Type B pancreatic cell (in vitro differentiated cells): Measurements from ENCODE around the gene SND1. TPM values are rescaled to one million over a fixed set of nuclear protein-coding genes. Genes with fewer than 3 reads are reported as not detected.

Experiments used
- DNase-seq: peaks from one replicate; pipeline ENCODE4 v3.0.0; 2021; ENCODE audit warnings: mixed read lengths; ENCODE audit not compliant: unreplicated experiment; ENCODE audit errors: extremely low spot score
- H3K27ac Mint-ChIP-seq: 2 replicates; pipeline ENCODE4 v1.8.0; 2021; ENCODE audit warnings: mild to moderate bottlenecking, mixed read lengths
- H3K27me3 Mint-ChIP-seq: 2 replicates; pipeline ENCODE4 v1.8.0; 2021; ENCODE audit warnings: mixed read lengths
- H3K36me3 Mint-ChIP-seq: 2 replicates; pipeline ENCODE4 v1.8.0; 2021; ENCODE audit warnings: mixed read lengths
- H3K4me1 Mint-ChIP-seq: one replicate; pipeline ENCODE4 v1.8.0; 2021; ENCODE audit warnings: mixed read lengths; ENCODE audit not compliant: unreplicated experiment
- H3K4me3 Mint-ChIP-seq: 2 replicates; pipeline ENCODE4 v1.8.0; 2021; ENCODE audit warnings: mild to moderate bottlenecking, mixed read lengths
- H3K9me3 Mint-ChIP-seq: 2 replicates; pipeline ENCODE4 v1.8.0; 2021; ENCODE audit warnings: mixed read lengths
- CTCF ChIP-seq: fragments of 200-600 bp; sonication (generic); conservative IDR thresholded peaks from 2 replicates; pipeline ENCODE4 v1.5.0; 2021; ENCODE audit warnings: antibody characterized with exemption, mild to moderate bottlenecking
- total RNA-seq: library from RNA; stranded (reverse); gene quantifications from 2 replicates; pipeline ENCODE4 v1.2.1, GENCODE V29; 2021; ENCODE audit warnings: low replicate concordance

The SND1 gene
- total RNA-seq, 1 donor from 2014 or later, result 199 TPM

DNA sequence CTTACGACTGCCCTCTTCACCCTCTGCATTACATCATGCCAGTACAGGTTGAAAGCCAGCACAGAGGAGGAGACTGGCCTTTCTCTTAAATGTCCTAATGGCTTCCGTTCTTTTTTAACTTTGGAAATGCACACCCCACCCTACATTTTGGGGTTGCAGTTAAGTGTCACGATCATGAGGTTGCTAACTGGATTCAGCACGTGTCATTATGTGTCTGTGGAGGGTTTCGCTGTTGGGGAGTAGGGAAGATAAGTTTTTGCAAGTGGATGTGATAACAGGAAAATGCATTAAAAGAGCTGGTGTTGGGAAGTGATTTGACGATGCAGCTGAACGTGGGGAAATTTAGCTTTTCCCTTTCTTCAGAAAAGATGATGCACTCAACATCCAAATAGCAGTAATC lies 243.4 kb downstream of the SND1 start:
- DNase-seq, result no peak
- Mint-ChIP-seq H3K27ac (no peak overlapping the region), H3K9me3 (no peaks in the 10 kb centered on the region), H3K27me3 (no peaks in the 10 kb centered on the region), H3K36me3 (peaks cover 22% of the 10 kb centered on the region), H3K4me3 (no peak overlapping the region), H3K4me1 (peaks cover 28% of the 10 kb centered on the region)
- TF ChIP-seq CTCF, result no peak

DNA sequence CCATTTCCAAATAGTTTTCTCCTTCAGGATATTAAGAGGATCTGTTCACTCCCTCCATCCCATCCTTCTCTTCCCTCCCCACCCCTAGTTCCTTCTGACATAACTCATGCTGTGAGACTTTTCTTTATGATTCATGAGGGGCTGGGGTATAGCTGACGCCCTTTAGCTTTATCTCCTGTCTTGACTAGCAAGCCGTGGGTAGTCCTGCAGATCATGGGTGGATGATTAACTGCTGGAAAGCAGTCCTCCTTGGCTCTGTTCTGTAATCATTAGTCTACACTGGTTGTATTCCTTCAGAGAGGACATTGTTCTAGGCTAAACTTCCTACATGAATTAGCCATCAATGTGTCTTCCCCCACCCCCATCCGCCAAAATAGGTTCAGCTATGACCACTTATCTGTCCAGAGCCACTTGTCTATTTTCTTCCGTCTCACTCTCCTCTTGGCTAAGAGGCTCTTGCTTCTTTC lies 243.9 kb downstream of the SND1 start:
- DNase-seq, result no peak
- no peak for TF ChIP-seq CTCF
- Mint-ChIP-seq H3K4me3 (no peak overlapping the region), H3K27me3 (no peaks in the 10 kb centered on the region), H3K4me1 (peaks cover 29% of the 10 kb centered on the region), H3K27ac (no peak overlapping the region), H3K36me3 (peaks cover 22% of the 10 kb centered on the region), H3K9me3 (no peaks in the 10 kb centered on the region)

DNA sequence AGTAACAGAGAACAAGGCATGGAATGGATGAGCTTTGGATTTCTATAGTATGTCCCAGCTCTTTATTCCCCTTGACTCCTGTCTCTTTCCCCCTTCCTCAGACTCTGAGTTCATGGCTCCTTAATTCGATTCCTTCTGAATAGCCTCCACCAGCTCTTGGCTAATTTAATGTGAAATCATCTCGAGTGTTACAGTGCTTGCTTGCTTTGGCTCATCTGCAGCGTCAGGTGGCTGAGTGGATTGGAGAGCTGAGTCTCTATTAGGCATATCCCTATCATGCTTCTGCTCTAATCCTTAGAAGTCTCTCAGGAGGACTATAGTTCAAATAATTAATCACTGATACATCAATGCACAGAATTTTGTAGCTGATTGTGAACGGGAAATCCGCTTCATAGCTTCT lies 244.7 kb downstream of the SND1 start:
- Mint-ChIP-seq H3K4me1 (peaks cover 27% of the 10 kb centered on the region), H3K4me3 (no peak overlapping the region), H3K27me3 (no peaks in the 10 kb centered on the region), H3K36me3 (peaks cover 17% of the 10 kb centered on the region), H3K9me3 (no peaks in the 10 kb centered on the region), H3K27ac (no peak overlapping the region)
- TF ChIP-seq CTCF, result no peak
- no peak for DNase-seq

DNA sequence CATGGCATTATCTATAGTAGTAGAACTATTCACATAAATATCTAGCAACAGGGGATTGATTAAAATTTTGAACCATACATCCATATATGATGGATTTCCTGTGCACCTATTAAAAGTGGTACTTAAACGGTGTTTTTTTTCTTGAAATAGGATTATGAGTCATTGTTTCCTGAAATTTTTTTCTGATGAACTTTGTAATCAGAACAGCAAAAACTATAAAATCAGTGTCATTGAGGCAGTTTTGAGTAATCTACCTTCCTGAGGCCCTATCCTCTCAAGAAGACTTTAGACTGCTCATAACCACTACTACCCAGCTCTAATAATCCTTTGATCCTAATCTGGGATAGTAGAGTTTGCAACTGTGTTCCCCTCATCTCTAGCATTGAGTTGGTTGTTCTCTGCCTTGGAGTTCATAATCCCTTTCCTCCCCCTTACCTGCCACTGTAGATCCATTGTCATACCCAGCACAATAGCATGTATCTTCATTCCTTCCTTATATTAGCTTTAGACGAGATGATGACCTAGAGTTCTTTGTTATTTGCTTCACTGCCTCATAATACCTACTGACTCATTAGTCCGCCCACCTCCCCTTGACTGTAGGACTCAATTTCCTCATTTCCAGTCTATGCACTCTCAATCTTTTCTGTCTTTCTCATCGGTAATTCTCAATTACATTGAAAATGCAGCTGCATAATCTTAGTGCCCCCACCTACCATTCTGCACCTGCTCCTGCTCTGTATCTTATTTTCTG lies 245.9 kb downstream of the SND1 start:
- DNase-seq, result no peak
- TF ChIP-seq CTCF, result no peak
- H3K4me1 Mint-ChIP-seq, result peaks cover 26% of the 10 kb centered on the region
- no peaks in the 10 kb centered on the region for H3K9me3 Mint-ChIP-seq
- peaks cover 15% of the 10 kb centered on the region for H3K36me3 Mint-ChIP-seq
- no peak overlapping the region for H3K27ac Mint-ChIP-seq
- H3K4me3 Mint-ChIP-seq, result no peak overlapping the region
- H3K27me3 Mint-ChIP-seq, result no peaks in the 10 kb centered on the region

GRCh38 chr7:127899411-127899810 lies 247.4 kb downstream of the SND1 start:
- Mint-ChIP-seq H3K27ac (no peak overlapping the region), H3K4me3 (no peak overlapping the region), H3K9me3 (no peaks in the 10 kb centered on the region), H3K4me1 (peaks cover 27% of the 10 kb centered on the region), H3K36me3 (peaks cover 6% of the 10 kb centered on the region), H3K27me3 (no peaks in the 10 kb centered on the region)
- TF ChIP-seq CTCF, result no peak
- no peak for DNase-seq
